Tibial nerve (tissue), 4 donors: ENCODE data around the gene ALG1L2.
"Not testable (repeated sequence)": the region's sequence is repeated elsewhere in the genome, so short reads cannot be mapped to it uniquely, and the experiment has no call there.

Source experiments
- CTCF ChIP-seq, 5 experiments: fragments of 200-600 bp in 3 of 5; fragments of 450-650 bp in 2 of 5; sonication (generic) in 3 of 5; IDR thresholded peaks; one replicate each; pipeline ENCODE4 v1.5.1; 2016 to 2019; ENCODE audit warnings: antibody characterized with exemption in 5 of 5, mild to moderate bottlenecking in 3 of 5, moderate library complexity in 2 of 5
- EP300 ChIP-seq, 2 donors: sonication (generic); formaldehyde crosslinking; IDR thresholded peaks; one replicate each; pipeline ENCODE4 v1.6.1; 2017; ENCODE audit warnings: antibody characterized with exemption in 2 of 2, mild to moderate bottlenecking in 1 of 2
- POLR2A ChIP-seq, 2 donors: fragments of 450-650 bp; IDR thresholded peaks; one replicate each; pipeline ENCODE4 v1.6.1; 2017; ENCODE audit warnings: antibody characterized with exemption in 2 of 2, mild to moderate bottlenecking in 2 of 2, moderate library complexity in 2 of 2

DNA sequence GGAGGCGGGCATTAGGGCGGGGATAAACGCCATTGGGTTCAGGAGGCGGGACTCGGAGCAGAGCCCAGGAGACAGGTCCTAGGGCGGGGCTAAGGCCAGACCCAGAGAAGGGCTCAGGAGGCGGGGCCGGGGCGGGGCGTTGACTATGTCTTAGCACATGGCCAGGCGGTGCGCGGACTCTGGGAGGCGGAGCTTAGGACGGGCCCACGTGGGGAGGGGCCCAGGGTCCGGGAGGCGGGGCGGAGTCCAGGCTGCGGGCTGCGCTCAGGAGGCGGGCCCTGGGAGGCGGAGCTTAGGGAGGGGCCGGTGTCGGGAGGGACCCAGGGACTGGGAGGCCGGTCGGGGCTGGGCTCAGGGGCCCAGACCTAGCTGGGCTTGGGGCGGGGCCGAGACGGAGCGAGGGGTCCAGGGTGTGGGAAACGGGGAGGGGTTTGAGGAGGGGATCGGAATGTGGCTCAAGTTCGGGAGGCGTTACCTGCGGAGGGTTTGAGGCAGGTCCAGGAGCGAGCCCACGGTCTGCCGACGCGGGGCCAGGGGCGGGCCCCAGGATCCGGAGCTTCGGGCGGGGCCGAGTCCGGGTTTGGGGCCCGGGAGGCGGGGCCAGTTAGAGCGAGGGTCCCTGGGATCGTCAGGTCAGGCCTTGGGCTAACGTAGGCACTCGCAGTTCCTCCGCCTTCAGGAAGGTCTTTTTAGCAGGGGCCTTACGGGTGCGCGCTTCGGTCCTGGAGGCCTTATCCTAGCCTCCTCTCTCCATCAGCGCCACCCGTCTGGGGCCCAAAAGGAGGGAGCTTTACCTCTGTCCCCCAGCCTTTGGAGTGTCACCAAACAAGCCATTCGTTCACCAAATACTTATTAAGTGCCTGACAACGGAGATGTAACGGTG lies 30.5 kb downstream of the ALG1L2 start:
- not testable (repeated sequence) for TF ChIP-seq CTCF (IDR thresholded peaks at IDR 0.05)
- TF ChIP-seq EP300 (IDR thresholded peaks at IDR 0.05) (peak in 1 of 2 donors; percentile 38), POLR2A (IDR thresholded peaks at IDR 0.05) (peak in 1 of 2 donors; percentile 69)
